Stimulated activated CD8-positive, alpha-beta memory T cell treated with anti-CD3 and anti-CD28 coated beads, Interleukin-15, amount 100 ng/mL, for 24 hours (primary cell): ENCODE measurements around the gene METTL1.
"Not testable (repeated sequence)": the region's sequence is repeated elsewhere in the genome, so short reads cannot be mapped to it uniquely, and the experiment has no call there.

Experiments
- DNase-seq: peaks from one replicate; pipeline ENCODE4 v3.0.0-alpha.2; 2020; ENCODE audit warnings: low read depth

Gene METTL1

GRCh38 chr12:57796996-57797395 lies 25.1 kb upstream of the METTL1 start:
- DNase-seq: no peak

GRCh38 chr12:57795354-57795753 lies 23.4 kb upstream of the METTL1 start:
- no peak for DNase-seq

GRCh38 chr12:57793920-57794319 lies 22.0 kb upstream of the METTL1 start:
- no peak for DNase-seq

DNA sequence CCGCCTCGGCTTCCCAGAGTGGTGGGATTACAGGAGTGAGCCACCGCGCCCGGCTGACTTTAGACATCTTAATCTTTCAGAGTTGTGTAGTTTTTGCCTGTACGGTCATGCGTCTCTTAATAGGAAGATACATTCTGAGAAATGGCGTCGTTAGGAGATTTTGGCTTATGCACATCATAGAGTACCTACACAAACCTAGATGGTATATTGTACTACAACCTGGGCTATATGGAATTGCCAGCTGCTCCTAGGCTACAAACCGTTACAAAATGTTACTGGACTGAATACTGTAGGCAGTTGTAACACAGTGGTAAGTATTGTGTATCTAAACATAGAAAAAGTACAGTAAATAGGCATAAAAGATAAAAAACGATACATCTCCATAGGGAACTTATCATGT lies 12.0 kb upstream of the METTL1 start:
- no peak for DNase-seq

- no peak for DNase-seq
Observed at GRCh38 chr12:57783466-57783801, 11.5 kb upstream of the METTL1 start.

DNA sequence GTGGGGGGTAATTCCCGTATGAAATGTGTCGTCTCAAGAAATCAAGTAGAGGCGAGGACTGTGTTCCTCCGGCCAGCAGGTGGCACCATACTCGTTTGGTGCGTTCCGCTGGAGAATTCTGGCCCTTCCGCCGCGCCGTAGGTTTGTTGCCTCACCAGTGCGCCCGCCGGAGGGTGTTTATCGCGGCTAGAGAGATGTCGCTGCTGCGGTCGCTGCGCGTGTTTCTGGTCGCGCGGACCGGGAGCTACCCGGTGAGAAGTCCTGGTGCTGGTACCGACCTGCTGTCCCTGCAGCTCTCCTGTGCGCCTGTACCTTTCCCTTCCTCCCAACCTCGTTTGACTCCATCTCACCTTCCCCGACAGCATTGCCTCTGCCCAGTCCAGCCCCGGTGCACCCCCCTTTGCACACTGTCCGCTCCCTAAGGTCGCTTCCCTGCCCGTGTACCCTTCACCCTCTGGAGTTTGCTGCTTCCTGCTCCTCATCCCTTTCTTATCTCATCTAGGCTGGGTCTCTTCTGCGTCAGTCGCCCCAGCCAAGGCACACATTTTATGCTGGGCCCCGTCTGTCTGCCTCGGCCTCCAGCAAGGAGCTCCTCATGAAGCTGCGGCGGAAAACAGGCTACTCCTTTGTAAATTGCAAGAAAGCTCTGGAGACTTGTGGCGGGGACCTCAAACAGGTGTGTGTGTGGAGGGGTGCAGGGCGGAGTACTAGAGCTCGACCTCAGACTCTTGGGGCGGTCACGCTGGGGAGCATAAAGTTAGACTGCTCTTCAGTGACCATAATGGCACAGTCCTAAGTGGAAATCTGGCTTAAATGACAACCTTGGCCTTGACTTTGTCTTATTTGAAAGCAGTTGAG lies 10.9 kb upstream of the METTL1 start, which contains the start of gene TSFM:
TSS of gene TSFM (plus strand) at position 180 of the 858 bp plus-strand sequence. CDS start at position 195, 15 bp downstream.
- DNase-seq: peak; percentile 93

GRCh38 chr12:57782243-57782607 lies 10.3 kb upstream of the METTL1 start:
- no peak for DNase-seq

DNA sequence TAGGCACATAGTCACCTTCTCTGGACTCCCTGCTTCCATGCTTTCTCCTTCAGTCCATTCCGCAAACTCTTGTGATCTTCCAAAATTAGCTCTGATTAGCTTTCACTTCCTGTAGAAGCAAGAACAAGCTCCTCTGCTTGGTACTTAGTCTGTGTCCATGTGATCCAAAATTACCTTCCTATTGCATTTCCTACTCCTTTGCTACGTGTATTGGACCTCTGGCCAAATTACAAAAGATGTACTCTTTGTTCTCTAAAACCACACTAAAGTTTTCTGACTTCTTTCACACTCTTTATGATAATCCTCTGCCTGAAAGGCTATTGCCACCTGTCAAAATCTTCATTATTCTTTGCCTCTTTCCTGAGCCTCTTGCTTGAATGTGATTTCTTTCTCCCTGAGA lies 9.9 kb upstream of the METTL1 start:
- no peak for DNase-seq

DNA sequence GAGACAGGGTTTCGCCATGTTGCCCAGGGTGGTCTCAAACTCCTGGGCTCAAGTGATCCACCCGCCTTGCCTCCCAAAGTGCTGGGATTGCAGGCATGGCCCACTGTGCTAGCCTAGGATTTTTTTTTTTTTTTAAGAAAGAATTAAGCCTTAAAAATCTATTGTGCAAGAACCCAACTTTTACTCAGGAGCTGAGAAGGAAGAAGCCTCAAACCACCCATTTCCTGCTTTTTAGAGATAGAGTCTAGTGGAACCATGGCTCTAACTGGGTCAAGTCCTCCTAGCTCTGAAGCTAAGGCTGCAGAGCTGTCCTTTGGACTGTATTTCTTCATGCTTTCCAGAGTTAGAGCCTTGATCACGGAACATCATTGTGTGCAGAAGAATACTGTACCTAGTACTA lies 9.3 kb upstream of the METTL1 start:
- DNase-seq: no peak

DNA sequence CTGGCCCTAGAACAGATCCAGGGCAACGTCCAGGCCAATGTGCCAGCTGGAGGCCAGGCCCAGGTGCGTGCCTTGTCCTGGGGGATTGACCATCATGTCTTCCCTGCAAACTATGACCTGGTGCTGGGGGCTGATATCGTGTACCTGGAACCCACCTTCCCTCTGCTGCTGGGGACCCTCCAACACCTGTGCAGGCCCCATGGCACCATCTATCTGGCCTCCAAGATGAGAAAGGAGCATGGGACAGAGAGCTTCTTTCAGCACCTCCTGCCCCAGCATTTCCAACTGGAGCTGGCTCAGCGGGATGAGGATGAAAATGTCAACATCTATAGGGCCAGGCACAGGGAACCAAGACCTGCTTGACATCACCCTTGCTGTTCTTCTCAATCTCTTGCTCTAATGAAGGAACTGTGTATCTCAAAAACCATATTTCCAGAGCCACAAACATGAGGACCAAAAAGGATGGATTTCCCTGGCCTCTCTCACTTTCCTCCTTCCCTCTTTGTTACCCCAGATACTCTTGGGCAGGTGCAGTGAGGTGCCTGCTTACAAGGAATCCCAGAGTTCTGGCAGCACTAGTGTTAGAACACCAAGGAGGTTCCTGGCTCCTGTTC lies 8.5 kb upstream of the METTL1 start:
- DNase-seq: no peak

DNA sequence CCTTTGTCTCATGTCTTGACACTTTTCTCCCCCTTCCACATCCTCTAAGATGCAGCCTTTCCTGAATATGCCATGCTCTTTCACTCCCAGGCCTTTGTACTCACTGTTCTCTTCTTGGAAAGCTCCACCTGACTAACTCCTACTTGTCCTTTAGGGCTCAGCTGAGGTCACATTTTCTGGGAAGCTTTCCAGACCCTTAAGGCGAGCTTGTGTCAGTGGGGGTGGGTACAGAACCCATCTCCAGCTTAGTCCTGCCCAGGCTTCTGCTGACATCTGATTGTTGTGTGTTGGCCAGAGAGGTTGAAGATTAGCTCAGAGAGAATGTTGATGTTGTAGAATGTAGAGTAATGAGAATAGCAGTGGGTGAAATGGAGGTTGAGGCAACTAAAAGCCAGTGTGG lies 7.8 kb upstream of the METTL1 start:
- no peak for DNase-seq

GRCh38 chr12:57777911-57778310 lies 6.0 kb upstream of the METTL1 start:
- no peak for DNase-seq

- DNase-seq: no peak
Observed at GRCh38 chr12:57777367-57777766, 5.5 kb upstream of the METTL1 start.

GRCh38 chr12:57776247-57776587 lies 4.3 kb upstream of the METTL1 start:
- DNase-seq: no peak

DNA sequence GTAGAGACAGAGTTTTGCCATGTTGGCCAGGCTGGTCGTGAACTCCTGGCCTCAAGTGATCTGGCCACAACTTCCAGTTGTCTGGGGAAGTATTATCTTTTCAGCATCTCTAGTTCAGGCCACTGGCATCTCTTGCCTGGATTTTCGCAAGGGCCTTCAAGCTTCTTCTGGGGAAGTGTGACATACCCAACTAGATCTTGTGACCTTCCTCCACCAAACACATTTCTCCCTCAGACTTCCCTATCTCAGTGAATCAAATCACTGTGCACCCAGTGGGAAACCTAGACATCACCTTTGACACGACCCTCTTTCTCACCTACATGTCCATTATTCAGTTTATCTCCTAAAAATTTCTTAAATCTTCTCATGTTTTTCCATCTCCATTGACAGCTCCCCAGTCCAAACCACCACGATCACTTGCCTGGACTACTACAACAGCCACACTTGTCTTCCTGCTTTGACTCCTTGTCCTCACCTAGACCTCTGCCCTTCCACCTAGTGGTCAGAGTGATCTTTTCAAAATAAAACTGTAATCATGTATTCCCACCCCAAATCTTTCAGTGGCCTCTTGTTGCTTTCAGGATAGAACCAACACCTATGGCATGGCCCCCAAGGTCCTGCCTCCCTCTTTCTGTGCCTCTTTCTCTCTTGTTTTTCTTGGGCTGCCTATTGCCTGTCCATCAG lies 3.8 kb upstream of the METTL1 start:
- DNase-seq: no peak

DNA sequence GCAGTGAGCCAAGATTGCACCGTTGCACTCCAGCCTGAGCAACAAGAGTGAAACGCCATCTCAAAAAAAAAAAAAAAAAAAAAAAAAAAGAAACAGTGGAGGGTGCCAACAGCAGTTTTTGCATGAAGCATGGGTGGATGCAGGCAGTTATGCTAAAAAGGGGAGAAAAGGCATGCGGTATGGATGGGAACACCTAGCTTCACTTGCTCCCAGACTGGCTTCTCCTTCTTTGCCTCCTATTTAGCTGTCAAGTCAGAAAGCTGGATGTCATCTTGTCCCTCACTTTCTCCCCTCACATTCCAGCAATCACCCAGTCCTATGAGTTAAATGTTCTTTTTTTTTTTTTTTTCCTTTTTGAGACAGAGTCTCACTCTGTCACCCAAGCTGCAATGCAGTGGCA lies 3.1 kb upstream of the METTL1 start:
- no peak for DNase-seq

GRCh38 chr12:57774634-57775033 lies 2.7 kb upstream of the METTL1 start:
- DNase-seq: not testable (repeated sequence)

GRCh38 chr12:57772429-57773322 lies 771 bp upstream of the METTL1 start, which contains the start of gene EEF1AKMT3:
Gene EEF1AKMT3 (plus strand): TSS chr12:57772614. CDS start chr12:57772725, 111 bp downstream.
- DNase-seq: no peak

GRCh38 chr12:57771236-57771872 lies 551 bp downstream of the METTL1 start:
- no peak for DNase-seq

GRCh38 chr12:57770734-57771133 lies 1.2 kb downstream of the METTL1 start:
- DNase-seq: no peak

DNA sequence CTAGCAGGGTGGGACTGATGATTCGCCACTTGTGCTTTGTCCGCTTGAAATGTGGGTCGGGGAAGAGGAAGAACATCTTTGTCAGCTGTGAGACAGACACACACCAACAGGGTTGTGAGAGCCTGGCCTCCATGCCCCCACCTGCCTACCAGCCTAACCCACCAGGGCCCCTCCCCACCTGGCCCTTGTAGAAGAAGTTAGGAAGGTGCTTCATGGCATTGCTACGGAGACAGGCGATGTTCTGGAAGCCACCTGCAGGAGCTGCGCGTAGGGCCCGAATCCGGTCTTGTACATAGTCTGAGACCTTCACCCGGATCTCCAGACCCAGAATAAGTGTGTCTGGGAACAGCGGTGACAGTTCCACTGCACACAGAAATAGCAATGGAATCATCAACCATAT lies 2.3 kb downstream of the METTL1 start:
- no peak for DNase-seq

- DNase-seq: no peak
Observed at GRCh38 chr12:57767876-57768275, 4.0 kb downstream of the METTL1 start.
